ENCODE data around the gene UGT1A8. TPM values are rescaled to one million over a fixed set of nuclear protein-coding genes. Genes with fewer than 3 reads are reported as not detected.

The UGT1A8 gene
- total and polyA plus RNA-seq, 2 experiments from 2014 or later = 0.45 TPM; not detected in 1

DNA sequence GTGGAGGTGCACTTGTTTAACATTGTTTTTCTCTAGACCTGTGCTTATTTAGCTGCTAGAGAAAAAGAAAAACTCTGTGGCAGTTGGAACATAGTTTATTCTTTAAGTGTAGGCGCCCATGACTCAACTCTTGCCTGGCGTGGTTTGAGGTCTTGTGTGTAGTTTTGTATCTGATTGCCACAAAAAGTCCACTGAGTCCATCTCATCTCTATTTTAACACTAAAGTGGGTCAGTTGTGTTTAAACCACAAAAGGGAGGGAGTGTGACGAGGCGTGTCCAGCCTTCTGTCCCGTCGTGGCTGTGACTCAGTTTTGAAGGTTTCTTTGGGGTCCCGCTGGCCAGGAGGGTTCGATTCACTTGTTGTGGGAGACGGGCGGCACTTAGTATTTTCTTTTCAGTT, 39.0 kb downstream of the UGT1A8 start:
- Histone ChIP-seq H3K9me2 (ENCODE audit: insufficient read depth) (no peaks in the 10 kb centered on the region), H3K4me1 (ENCODE audit: insufficient read depth) (no peaks in the 10 kb centered on the region), H3K79me2 (replicated peaks; ENCODE audit: insufficient read depth) (no peaks in the 10 kb centered on the region), H3K27me3 (ENCODE audit: insufficient read depth) (no peaks in the 10 kb centered on the region), H2AFZ (no peak overlapping the region), H4K20me1 (replicated peaks; ENCODE audit: insufficient read depth) (no peaks in the 10 kb centered on the region), H3K27ac (ENCODE audit: low read depth) (no peak overlapping the region), H3K4me3 (no peak overlapping the region), H3K36me3 (ENCODE audit: insufficient read depth) (no peaks in the 10 kb centered on the region), H3F3A (replicated peaks; ENCODE audit: low read depth) (no peaks in the 10 kb centered on the region), H3K4me2 (no peak overlapping the region)
- Mint-ChIP-seq H3K4me3 (no peak overlapping the region), H3K36me3 (ENCODE audit: low read depth) (no peaks in the 10 kb centered on the region), H3K27ac (no peak overlapping the region; the same call in 1 of the 2 replicates), H3K4me1 (no peaks in the 10 kb centered on the region), H3K9me3 (no peaks in the 10 kb centered on the region), H3K27me3 (ENCODE audit: insufficient read depth, low read depth, poor library complexity) (no peaks in the 10 kb centered on the region)
- no peak for DNase-seq (ENCODE audit: low spot score)
- TF ChIP-seq STAT1 (IDR thresholded peaks at IDR 0.05; ENCODE audit: unreplicated experiment) = no peak
- no peak for ATAC-seq

DNA sequence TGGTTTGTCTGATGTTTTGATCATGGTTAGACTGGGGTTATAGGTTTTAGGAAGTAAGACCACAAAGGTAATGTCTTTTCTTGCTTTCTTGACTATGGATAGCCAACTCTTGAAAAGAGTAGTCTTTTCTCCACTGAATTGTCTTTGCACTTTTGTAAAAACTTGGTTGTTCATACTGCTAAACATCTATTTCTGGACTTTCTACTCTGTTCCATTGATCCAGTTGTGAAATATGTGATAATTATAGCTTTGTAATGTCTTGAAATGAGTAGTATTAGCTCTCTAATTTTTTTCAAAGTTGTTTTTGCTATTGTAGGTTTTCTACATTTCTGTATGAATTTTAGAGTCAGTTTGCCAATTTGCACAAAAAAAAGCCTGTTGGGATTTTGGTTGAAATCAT, 41.2 kb downstream of the UGT1A8 start:
- Mint-ChIP-seq H3K4me3 (no peak overlapping the region), H3K4me1 (no peaks in the 10 kb centered on the region), H3K9me3 (no peaks in the 10 kb centered on the region), H3K36me3 (ENCODE audit: low read depth) (no peaks in the 10 kb centered on the region), H3K27me3 (ENCODE audit: insufficient read depth, low read depth, poor library complexity) (no peaks in the 10 kb centered on the region), H3K27ac (no peak overlapping the region)
- no peak for DNase-seq (ENCODE audit: low spot score)
- TF ChIP-seq ZNF331 (CRISPR knock-in tag; IDR thresholded peaks at IDR 0.05; ENCODE audit: low read depth) = no peak
- TF ChIP-seq CTCF (conservative IDR thresholded peaks at IDR 0.05; ENCODE audit: low read depth in 2 of 2) = no peak
- no peak for TF ChIP-seq ETS1 (IDR thresholded peaks at IDR 0.05)
- TF ChIP-seq REST (IDR thresholded peaks at IDR 0.05; ENCODE audit: unreplicated experiment) = no peak
- no peak for TF ChIP-seq POLR2AphosphoS5 (IDR thresholded peaks at IDR 0.05; ENCODE audit: low read depth)
- TF ChIP-seq, protein P1, sequence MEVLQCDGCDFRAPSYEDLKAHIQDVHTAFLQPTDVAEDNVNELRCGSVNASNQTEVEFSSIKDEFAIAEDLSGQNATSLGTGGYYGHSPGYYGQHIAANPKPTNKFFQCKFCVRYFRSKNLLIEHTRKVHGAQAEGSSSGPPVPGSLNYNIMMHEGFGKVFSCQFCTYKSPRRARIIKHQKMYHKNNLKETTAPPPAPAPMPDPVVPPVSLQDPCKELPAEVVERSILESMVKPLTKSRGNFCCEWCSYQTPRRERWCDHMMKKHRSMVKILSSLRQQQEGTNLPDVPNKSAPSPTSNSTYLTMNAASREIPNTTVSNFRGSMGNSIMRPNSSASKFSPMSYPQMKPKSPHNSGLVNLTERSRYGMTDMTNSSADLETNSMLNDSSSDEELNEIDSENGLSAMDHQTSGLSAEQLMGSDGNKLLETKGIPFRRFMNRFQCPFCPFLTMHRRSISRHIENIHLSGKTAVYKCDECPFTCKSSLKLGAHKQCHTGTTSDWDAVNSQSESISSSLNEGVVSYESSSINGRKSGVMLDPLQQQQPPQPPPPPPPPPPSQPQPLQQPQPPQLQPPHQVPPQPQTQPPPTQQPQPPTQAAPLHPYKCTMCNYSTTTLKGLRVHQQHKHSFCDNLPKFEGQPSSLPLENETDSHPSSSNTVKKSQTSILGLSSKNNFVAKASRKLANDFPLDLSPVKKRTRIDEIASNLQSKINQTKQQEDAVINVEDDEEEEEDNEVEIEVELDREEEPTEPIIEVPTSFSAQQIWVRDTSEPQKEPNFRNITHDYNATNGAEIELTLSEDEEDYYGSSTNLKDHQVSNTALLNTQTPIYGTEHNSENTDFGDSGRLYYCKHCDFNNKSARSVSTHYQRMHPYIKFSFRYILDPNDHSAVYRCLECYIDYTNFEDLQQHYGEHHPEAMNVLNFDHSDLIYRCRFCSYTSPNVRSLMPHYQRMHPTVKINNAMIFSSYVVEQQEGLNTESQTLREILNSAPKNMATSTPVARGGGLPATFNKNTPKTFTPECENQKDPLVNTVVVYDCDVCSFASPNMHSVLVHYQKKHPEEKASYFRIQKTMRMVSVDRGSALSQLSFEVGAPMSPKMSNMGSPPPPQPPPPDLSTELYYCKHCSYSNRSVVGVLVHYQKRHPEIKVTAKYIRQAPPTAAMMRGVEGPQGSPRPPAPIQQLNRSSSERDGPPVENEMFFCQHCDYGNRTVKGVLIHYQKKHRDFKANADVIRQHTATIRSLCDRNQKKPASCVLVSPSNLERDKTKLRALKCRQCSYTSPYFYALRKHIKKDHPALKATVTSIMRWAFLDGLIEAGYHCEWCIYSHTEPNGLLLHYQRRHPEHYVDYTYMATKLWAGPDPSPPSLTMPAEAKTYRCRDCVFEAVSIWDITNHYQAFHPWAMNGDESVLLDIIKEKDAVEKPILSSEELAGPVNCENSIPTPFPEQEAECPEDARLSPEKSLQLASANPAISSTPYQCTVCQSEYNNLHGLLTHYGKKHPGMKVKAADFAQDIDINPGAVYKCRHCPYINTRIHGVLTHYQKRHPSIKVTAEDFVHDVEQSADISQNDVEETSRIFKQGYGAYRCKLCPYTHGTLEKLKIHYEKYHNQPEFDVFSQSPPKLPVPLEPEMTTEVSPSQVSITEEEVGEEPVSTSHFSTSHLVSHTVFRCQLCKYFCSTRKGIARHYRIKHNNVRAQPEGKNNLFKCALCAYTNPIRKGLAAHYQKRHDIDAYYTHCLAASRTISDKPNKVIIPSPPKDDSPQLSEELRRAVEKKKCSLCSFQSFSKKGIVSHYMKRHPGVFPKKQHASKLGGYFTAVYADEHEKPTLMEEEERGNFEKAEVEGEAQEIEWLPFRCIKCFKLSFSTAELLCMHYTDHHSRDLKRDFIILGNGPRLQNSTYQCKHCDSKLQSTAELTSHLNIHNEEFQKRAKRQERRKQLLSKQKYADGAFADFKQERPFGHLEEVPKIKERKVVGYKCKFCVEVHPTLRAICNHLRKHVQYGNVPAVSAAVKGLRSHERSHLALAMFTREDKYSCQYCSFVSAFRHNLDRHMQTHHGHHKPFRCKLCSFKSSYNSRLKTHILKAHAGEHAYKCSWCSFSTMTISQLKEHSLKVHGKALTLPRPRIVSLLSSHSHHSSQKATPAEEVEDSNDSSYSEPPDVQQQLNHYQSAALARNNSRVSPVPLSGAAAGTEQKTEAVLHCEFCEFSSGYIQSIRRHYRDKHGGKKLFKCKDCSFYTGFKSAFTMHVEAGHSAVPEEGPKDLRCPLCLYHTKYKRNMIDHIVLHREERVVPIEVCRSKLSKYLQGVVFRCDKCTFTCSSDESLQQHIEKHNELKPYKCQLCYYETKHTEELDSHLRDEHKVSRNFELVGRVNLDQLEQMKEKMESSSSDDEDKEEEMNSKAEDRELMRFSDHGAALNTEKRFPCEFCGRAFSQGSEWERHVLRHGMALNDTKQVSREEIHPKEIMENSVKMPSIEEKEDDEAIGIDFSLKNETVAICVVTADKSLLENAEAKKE (CRISPR knock-in tag; IDR thresholded peaks at IDR 0.05) = no peak
- TF ChIP-seq ZNF114 (CRISPR knock-in tag; IDR thresholded peaks at IDR 0.05) = no peak
- Histone ChIP-seq H3K27me3 (ENCODE audit: insufficient read depth) (no peaks in the 10 kb centered on the region), H4K20me1 (replicated peaks; ENCODE audit: insufficient read depth) (no peaks in the 10 kb centered on the region), H3K4me1 (ENCODE audit: insufficient read depth) (no peaks in the 10 kb centered on the region), H3K79me2 (replicated peaks; ENCODE audit: insufficient read depth) (no peaks in the 10 kb centered on the region), H3K4me3 (no peak overlapping the region), H3K4me2 (no peak overlapping the region), H3K9me2 (ENCODE audit: insufficient read depth) (0 out of 2 replicates have a peak, but pooled peaks cover 2% of the 10 kb centered on the region), H2AFZ (no peak overlapping the region), H3K36me3 (ENCODE audit: insufficient read depth) (no peaks in the 10 kb centered on the region), H3K27ac (ENCODE audit: low read depth) (no peak overlapping the region), H3F3A (replicated peaks; ENCODE audit: low read depth) (no peaks in the 10 kb centered on the region)
- ATAC-seq = no peak
